ENCODE data around the gene GPR78.
"Not testable (repeated sequence)": the region's sequence is repeated elsewhere in the genome, so short reads cannot be mapped to it uniquely, and the experiment has no call there.

The GPR78 gene

DNA sequence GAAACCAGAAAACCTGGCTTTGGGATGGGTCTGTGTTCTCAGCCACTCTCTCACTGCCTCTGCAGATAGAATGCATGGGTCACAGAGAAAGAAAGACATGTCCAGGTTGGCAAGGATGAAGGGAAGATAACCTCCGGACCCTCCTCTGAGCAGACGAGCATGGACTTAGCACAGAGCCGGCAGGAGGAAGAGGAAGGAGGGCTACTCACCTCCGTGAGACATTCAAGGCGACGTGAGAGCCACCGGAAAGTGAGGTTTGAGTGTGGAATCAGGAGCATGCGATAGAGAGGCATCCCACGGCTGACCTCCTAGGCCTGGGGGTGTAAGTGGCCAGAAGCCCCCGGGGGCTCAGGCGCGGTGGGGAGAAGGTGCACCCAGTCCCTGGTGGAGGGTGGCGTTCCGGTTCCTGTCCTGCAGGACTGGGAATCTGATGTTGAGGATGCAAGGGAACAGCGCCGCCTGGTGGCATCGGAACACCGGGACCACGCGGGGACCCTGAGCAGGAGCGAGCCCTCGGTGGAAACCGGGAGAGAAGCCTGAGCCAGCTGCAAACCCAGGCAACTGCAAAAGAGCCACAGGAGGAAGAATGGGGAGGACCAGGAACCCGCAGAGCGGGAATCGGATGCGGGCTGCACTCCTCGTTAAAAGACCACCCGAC, 55.8 kb downstream of the GPR78 start:
- not testable (repeated sequence) for H3K4me2 ChIP-seq (ENCODE audit: low read length)

More for the DNA sequence above, 55.8 kb downstream of the GPR78 start:
- H3K27me3 ChIP-seq (ENCODE audit: insufficient read depth, low read length); H3F3A ChIP-seq (ENCODE audit: insufficient read depth, low read length); H3K4me3 ChIP-seq (ENCODE audit: low read depth, low read length, poor library complexity, severe bottlenecking); H3K9me2 ChIP-seq (ENCODE audit: low read depth, low read length); H3K36me3 ChIP-seq (ENCODE audit: insufficient read depth, low read length); H3K4me1 ChIP-seq (ENCODE audit: insufficient read depth, low read length, severe bottlenecking); H3K9ac ChIP-seq (ENCODE audit: low read length); H3K27ac ChIP-seq (ENCODE audit: low read depth, low read length, poor library complexity, severe bottlenecking); H3K9me3 ChIP-seq (ENCODE audit: low read length); H2AFZ ChIP-seq (ENCODE audit: low read length); H3K79me2 ChIP-seq (ENCODE audit: insufficient read depth, low read length); H4K20me1 ChIP-seq (ENCODE audit: insufficient read depth, low read length): not testable (repeated sequence)

Measured in OCI-LY1 (cell line).